SK-N-MC (cell line): ENCODE measurements around the gene PROKR1.

ENCODE experiments used
- EZH2 ChIP-seq: fragments of 200-600 bp; sonication (generic); IDR thresholded peaks from one replicate; pipeline ENCODE4 v1.6.1; 2017; ENCODE audit warnings: antibody characterized with exemption
- FOXP2 ChIP-seq: optimal IDR thresholded peaks from 2 replicates; pipeline ENCODE3; 2011; ENCODE audit warnings: mild to moderate bottlenecking, moderate library complexity; ENCODE audit not compliant: insufficient read depth; ENCODE audit errors: extremely low read length, control extremely low read depth
- POLR2AphosphoS5 ChIP-seq: IDR thresholded peaks from 2 replicates; pipeline ENCODE4 v1.6.1; 2012; ENCODE audit warnings: mild to moderate bottlenecking, low read depth, low read length, borderline replicate concordance

- TF ChIP-seq EZH2 (no peak), POLR2AphosphoS5 (no peak), FOXP2 (no peak)
Measured at GRCh38 chr2:68653034-68653433, 9.7 kb downstream of the PROKR1 start.
